Subcutaneous adipose tissue (tissue), 4 donors: ENCODE results near the gene GRIA1. TPM values are rescaled to one million over a fixed set of nuclear protein-coding genes. Genes with fewer than 3 reads are reported as not detected.

Experiments
- CTCF ChIP-seq: fragments of 450-650 bp; IDR thresholded peaks from one replicate; pipeline ENCODE4 v1.5.1; 2016; ENCODE audit warnings: low read depth, mild to moderate bottlenecking, control low read depth, antibody characterized with exemption, moderate library complexity
- total RNA-seq, 4 donors: library from RNA; depleted of rRNA; stranded (reverse); fragments of >200 nt; gene quantifications; one replicate each; pipeline ENCODE4 v1.1.0, GENCODE V29; 2016

Gene GRIA1
- total RNA-seq, 4 donors from 2014 or later: 0.44 to 2.4 (median 2.0) TPM; not detected in 1

- TF ChIP-seq CTCF: no peak
Measured at GRCh38 chr5:153619771-153620170, 129.3 kb downstream of the GRIA1 start.

- no peak for TF ChIP-seq CTCF
Measured at GRCh38 chr5:153623124-153623523, 132.7 kb downstream of the GRIA1 start.

GRCh38 chr5:153623751-153624450, 133.4 kb downstream of the GRIA1 start:
- TF ChIP-seq CTCF: no peak

- no peak for TF ChIP-seq CTCF
Measured at GRCh38 chr5:153624451-153624765, 133.9 kb downstream of the GRIA1 start.

GRCh38 chr5:153625826-153626354, 135.4 kb downstream of the GRIA1 start:
- TF ChIP-seq CTCF: no peak

- TF ChIP-seq CTCF: no peak
Measured at GRCh38 chr5:153626836-153627235, 136.4 kb downstream of the GRIA1 start.

GRCh38 chr5:153629027-153629895, 138.8 kb downstream of the GRIA1 start:
- TF ChIP-seq CTCF: no peak
